T-helper 2 cell treated with Interferon-gamma antibody and Interleukin-4, amounts not matched to agents 100 ng/mL and 5 ng/mL, for 36 hours (primary cell): ENCODE results near the gene RPS6KB2. TPM values are rescaled to one million over a fixed set of nuclear protein-coding genes. Genes with fewer than 3 reads are reported as not detected.

Source experiments
- intact Hi-C: fragments of 100-400 bp; cut with micrococcal nuclease; formaldehyde crosslinking; loops from one replicate; pipeline ENCODE4 v1.15.1; 2023
- total RNA-seq: library from RNA; stranded (reverse); gene quantifications from 2 replicates; pipeline ENCODE4 v1.2.3, GENCODE V29; 2022

RPS6KB2 gene
- total RNA-seq, 1 donor from 2014 or later: 64.4 TPM

GRCh38 chr11:67440229-67441097, 12.2 kb downstream of the RPS6KB2 start:
- intact Hi-C loops: no loop called here

- intact Hi-C loops: no loop called here
Observed at GRCh38 chr11:67441098-67441563, 12.8 kb downstream of the RPS6KB2 start.

GRCh38 chr11:67441731-67442351, 13.5 kb downstream of the RPS6KB2 start:
- intact Hi-C loops: no loop called here

GRCh38 chr11:67442504-67443404, 14.5 kb downstream of the RPS6KB2 start:
- intact Hi-C loops: no loop called here

- intact Hi-C loops: no loop called here
Observed at GRCh38 chr11:67445515-67445914, 17.2 kb downstream of the RPS6KB2 start.

- intact Hi-C loops: no loop called here
Observed at GRCh38 chr11:67448220-67448609, 19.9 kb downstream of the RPS6KB2 start.

GRCh38 chr11:67449116-67449844, 21.0 kb downstream of the RPS6KB2 start:
- intact Hi-C loops: no loop called here

GRCh38 chr11:67450796-67451657, 22.7 kb downstream of the RPS6KB2 start:
- intact Hi-C loops: no loop called here

- intact Hi-C loops: no loop called here
Observed at GRCh38 chr11:67451658-67451976, 23.3 kb downstream of the RPS6KB2 start.

- intact Hi-C loops: no loop called here
Observed at GRCh38 chr11:67452141-67452952, 24.1 kb downstream of the RPS6KB2 start, which contains the start of gene GPR152. GPR152 (minus strand) TSS chr11:67452729; CDS start chr11:67452724, 5 bp downstream.

GRCh38 chr11:67453816-67454732, 25.8 kb downstream of the RPS6KB2 start:
- intact Hi-C loops: no loop called here

GRCh38 chr11:67455054-67455453, 26.8 kb downstream of the RPS6KB2 start, which contains the start of gene CABP4:
CABP4 (plus strand) TSS chr11:67455354; CDS start chr11:67455424, 70 bp downstream.
- intact Hi-C loops: no loop called here

GRCh38 chr11:67456068-67456705, 27.9 kb downstream of the RPS6KB2 start:
- intact Hi-C loops: no loop called here

- intact Hi-C loops: no loop called here
Observed at GRCh38 chr11:67457453-67457852, 29.2 kb downstream of the RPS6KB2 start.

GRCh38 chr11:67458266-67458665, 30.0 kb downstream of the RPS6KB2 start:
- intact Hi-C loops: no loop called here

- intact Hi-C loops: no loop called here
Observed at GRCh38 chr11:67463186-67463585, 34.9 kb downstream of the RPS6KB2 start.

- intact Hi-C loops: loop anchor here (1.0 kb wide), 3 partner anchors 21 to 61 kb away; partner anchors contain the start of gene CDK2AP2
Observed at GRCh38 chr11:67463680-67464410, 35.6 kb downstream of the RPS6KB2 start.
